HG02571 (cell line): ENCODE measurements around the gene BMPER.

Experiments
- ATAC-seq: cut with Tn5 transposase; IDR thresholded peaks from one replicate; pipeline ENCODE4 v1.9.1; 2021; ENCODE audit warnings: mild to moderate bottlenecking, moderate library complexity; ENCODE audit not compliant: unreplicated experiment

The BMPER gene

GRCh38 chr7:34016876-34017275, 111.5 kb downstream of the BMPER start:
- ATAC-seq, result no peak

DNA sequence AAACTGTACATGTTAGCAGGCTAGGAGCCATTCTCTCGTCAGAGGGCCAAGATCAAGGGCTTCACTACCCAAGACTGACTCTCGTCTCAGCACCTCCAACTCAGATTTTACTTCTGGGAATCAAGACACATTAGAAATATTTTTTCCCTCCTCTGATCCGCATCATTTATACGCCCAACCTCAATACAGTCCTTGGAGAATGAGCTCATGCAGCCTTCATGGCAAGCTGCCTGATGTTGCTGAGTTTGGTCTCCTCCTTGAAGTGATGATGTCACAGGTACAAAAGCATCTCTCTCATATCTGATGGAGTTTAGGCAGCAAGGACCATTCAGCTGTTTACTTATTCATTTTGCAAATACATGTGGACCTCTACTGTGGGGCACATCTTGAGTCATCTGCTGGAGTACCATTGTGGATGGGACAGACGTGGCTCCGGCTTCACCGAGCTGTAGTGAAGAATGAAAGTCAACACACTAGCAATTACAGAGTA, 114.0 kb downstream of the BMPER start:
- no peak for ATAC-seq

DNA sequence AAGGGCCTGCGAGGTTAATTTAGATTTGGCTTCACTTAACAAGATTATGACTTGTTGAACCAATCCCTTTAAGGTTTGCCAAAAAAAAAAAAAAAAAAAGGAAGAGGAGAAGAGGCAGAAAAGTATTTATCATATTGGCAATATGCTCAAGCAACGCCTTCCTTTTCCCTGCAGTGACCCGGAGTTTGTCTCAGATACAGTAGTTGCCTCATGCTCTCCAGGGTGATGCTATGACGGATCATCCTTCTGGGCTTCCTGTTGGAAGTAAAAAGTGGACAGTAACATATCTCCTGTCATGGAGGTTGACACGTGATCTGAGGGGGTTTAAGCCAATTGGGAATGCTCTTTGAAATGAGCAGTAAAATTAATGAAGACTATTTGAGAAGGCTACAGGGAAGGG, 117.3 kb downstream of the BMPER start:
- no peak for ATAC-seq

DNA sequence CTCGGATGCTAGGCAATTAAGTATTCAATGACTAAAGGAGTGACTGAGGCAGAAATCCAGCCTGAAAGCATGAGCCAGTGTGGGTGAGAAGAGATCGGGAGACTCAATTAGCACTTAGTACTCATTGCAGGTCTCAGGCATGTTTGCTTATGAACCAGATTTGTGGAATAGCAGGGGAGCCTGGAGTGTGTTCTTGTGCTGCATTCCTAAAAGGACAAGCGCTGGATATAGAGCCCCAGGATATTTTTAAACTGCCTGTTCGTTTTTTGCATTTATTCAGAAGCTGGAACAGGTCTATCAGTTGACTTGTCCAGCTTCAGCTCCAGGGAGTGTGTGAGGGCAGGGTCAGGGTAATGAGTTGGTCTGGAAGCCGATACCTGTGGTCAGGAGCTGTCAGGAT, 120.3 kb downstream of the BMPER start:
- no peak for ATAC-seq

DNA sequence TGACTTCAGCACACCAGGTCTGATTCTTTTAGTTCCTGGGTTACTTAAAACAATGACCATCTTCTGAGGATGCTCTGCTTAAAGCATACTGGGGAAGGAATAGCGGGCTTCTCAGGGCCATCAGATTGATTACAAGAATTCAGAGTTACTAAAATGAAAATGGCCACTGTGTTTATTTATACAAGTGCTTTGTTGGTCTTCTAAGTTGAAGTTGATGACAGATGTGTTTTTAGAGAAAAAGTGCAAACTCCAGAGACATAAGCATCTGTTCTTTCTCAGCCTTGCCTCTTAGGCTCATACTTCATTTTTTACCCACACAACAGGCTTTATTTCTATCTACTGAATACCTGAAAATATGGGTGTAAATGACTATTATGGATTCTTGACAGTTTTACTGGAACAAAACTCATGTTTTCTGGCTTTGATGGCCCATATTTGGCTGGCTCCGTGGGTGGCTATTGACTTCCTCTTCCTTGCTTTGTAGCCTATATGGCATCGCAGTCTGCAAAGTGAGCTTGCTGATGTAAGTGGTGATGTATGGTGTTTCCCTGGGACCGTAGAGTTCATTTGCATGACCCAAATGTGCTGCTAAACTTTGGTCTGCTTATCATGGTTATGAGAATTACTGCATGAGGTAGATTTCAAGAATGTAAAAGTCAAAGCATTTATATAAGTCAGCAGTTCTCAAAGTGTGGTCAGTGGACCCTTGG, 121.3 kb downstream of the BMPER start:
- ATAC-seq, result no peak

- ATAC-seq, result no peak
Measured at GRCh38 chr7:34031156-34031555, 125.8 kb downstream of the BMPER start.

DNA sequence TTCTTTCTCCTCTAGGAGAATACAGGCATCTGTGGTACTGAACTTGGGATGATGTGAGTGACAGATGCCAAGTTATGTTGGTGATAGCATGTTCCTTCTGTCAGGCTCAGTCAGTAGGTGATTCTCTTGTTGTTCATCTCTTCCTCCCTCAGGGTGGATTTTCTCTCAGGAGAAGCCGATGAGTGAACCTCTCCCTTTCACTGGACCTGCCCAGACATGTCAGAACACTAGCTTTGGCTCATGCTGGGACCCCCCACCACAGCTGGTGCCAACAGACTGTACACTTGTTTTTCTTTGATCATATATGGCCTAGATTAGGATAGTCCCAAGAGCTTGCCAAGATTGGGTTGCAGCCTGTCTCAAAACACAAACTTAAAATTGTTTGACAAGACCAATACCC, 129.4 kb downstream of the BMPER start:
- ATAC-seq, result no peak

DNA sequence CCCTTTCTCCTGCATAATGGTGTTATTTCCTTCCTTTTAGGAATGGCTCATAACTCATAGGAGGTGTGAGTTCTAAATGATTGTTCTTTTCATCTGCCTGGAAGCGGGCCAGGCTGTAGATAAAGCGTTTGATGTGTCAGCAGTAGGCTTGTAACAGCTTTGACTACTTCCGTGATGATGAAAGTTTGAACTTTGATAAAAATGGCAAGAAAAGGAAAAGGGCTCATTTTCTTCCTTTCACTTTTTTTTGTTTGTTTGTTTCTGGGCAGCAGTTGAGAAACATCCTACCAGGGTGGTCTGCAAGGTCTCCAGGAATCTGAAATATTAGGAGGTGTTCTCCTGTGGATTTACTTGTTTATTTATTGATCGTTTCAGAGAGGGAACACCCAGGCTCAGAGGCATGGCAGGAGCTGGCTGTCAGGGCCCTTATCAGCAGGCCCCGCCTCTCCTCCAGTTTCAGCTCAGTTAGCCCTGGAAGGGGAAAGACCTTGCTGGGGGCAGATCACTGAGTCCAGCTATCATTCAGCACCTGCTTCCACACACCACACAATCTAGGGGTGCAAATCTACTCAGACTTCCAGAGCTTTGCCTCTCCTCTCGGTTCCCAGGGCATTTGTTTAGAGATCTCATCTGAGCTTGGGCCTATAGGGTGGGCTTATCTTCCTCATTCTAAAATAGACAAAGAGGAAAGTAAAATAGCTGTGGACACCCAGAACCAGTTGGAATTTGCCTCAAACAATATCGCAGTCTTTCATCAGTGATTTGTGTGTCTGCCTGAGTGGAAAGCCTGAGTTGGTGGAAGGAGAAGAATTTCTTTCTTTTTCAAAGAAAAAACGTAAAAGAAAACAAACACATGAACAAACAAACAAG, 130.9 kb downstream of the BMPER start:
- no peak for ATAC-seq

DNA sequence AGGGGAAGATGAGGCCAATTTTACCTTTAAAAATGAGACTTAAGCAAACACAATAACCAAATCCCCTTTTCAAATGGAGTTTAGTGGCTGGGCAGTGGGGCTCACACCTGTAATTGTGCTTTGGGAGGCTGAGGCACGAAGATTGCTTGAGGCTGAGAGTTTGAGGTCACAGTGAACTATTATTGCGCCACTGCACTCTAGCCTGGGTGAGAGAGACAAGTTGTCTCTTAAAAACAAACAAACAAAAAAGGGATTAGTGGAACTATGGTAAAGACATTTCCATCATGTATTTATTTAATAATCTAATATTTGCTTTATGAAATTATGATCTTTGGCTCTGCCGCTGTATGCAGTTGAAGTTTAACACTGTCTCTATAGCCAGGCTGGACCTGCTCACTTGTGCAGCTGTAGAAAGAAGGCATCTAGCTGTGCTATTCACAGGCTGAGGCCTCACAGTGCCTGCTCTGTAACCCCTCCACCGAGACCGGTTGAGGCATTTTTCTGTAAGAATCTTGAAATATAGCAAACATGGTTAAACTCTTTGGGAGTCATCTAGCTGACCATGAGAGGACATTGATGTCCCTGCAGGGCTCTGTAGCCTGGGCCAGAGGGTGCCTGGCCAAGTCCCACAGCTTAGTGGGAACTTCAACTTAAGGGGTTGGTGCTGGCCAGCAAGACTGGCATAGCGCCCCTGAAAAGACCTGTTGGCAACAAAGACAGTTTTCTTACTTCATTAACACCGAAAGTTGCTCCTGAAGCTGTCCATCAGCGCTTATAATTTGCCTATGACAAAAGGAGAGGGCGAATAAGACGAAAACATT, 131.8 kb downstream of the BMPER start:
- no peak for ATAC-seq

DNA sequence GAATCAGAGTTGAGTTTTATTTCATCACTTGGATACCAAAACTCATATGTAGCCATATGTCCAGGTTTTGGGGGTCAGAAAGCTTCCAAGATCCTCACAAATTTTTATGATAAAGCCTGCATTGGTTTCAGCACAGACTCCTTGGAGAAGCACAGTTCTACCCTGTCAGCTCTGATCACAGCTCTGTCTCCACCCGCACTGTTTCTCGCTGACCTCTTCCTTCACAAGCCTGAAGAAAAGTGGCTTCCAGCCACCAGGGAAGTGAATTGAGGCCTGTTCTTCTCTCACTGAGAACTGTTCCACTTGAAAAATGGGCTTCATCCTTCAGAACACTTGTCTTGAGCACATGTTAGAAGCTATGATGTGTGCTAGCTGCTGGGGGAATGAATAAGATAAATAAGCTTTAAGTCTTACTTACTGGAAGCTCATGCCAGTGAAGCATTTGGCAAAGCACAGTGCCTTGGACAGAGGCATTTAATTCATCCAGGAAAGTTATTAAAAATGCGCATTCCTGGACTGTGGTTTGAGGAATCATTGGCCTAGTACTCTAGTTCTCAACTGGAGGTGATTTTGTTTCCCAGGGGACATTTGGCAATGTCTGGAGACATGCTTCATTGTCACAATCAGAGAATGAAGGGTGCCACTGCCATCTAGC, 133.6 kb downstream of the BMPER start:
- no peak for ATAC-seq

GRCh38 chr7:34041707-34042106, 136.4 kb downstream of the BMPER start:
- ATAC-seq, result no peak

GRCh38 chr7:34042406-34042805, 137.1 kb downstream of the BMPER start:
- no peak for ATAC-seq

GRCh38 chr7:34043461-34044305, 138.3 kb downstream of the BMPER start:
- ATAC-seq, result no peak

- ATAC-seq, result no peak
Measured at GRCh38 chr7:34044306-34044643, 138.9 kb downstream of the BMPER start.

GRCh38 chr7:34044734-34045353, 139.5 kb downstream of the BMPER start:
- ATAC-seq, result no peak

DNA sequence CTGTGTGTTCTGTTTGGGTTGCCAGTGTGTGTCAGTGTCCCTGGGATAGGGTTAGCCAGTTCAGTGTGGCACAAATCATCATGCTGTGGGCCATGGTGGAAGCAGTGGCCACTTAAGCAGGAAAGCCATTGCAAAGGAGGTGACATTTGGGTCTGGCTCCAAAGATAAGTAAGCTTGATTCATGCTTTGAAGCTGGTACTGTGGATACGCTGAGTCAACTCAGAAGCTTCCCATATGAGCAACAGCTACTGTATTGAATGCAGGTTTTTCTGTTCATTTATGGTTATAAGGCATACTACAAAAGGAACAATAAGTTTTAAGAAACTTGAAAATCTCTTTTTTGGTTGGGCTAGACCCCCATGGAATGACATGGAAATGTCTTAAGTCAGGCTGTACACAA, 143.1 kb downstream of the BMPER start:
- ATAC-seq, result no peak

- ATAC-seq, result no peak
Measured at GRCh38 chr7:34054075-34054474, 148.7 kb downstream of the BMPER start.

GRCh38 chr7:34057136-34057535, 151.8 kb downstream of the BMPER start:
- ATAC-seq, result no peak

DNA sequence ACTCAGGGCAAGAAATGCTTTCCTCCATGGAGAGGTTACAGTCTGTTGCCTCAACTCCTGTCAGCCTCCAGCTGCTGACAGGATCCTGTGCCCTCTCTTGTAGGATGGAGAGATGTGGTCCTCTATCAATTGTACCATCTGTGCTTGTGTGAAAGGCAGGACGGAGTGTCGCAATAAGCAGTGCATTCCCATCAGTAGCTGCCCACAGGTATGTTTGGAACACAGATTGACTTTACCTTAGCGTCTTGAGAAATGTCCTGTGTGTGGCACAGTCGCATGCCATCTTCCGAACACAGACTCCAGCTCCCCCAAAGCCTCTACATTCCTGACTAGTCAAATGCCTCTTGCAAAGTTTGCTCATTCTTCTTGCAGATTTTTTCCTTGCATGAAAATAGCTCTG, 152.6 kb downstream of the BMPER start:
- ATAC-seq, result no peak

- ATAC-seq, result no peak
Measured at GRCh38 chr7:34058801-34059135, 153.4 kb downstream of the BMPER start.
